ENCODE measurements around the gene KHDRBS1. TPM values are rescaled to one million over a fixed set of nuclear protein-coding genes. Genes with fewer than 3 reads are reported as not detected.

KHDRBS1 gene
- total and polyA plus RNA-seq, 9 of the 15 experiments (the other 6 are each of a cell fraction or from before 2014, with no cell fraction given) = 48.4 to 257 (median 114) TPM

DNA sequence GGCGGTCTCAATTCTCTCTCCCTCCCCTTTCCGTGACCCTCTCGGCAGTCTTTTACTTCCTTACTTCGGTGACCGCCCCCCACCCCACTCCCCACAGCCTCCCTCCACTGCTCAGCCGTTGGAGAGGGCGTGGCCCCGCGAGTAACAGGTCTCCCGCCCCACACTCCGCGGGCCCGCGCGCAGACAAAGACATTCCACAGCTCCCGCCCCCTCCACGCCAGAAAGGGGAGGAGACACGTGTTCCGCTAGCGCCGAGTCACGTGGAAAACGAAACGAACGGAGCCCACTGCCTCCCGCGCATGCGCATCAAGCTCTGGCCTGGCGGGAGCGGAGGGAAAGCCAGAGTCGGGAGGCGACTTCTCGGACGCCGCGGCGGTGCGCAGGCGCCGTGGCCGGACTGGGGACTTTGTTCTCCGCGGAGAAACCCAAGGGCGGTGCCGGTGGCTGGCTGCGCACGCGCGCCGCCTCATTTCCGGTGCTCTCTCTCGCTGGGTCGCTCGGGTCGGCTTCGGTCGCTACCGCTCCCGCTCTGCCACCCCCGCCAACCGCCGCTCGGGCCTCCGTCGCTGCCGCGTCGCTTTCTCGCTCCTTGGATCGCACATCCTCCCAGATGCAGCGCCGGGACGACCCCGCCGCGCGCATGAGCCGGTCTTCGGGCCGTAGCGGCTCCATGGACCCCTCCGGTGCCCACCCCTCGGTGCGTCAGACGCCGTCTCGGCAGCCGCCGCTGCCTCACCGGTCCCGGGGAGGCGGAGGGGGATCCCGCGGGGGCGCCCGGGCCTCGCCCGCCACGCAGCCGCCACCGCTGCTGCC, at the start of gene KHDRBS1 (continued):
- TF ChIP-seq PHF8 (IDR thresholded peaks at IDR 0.05; ENCODE audit: borderline replicate concordance, low read length) (peak; percentile 92; the same call in 1 of the 2 replicates), ETV5 (CRISPR knock-in tag; IDR thresholded peaks at IDR 0.05; ENCODE audit: low read depth) (peak; percentile 85; the same call in 1 of the 2 replicates), CCNT2 (IDR thresholded peaks at IDR 0.05; ENCODE audit: borderline replicate concordance, extremely low read depth, insufficient read length, low read depth, low read length) (peak; percentile 78), TBP (optimal IDR thresholded peaks at IDR 0.05; ENCODE audit: low read depth, low read length) (peak; percentile 73), POLR2A (conservative IDR thresholded peaks at IDR 0.05) (peak; percentile 93), LCOR (CRISPR knock-in tag; IDR thresholded peaks at IDR 0.05) (peak; percentile 83; the same call in 1 of the 2 replicates), PCBP1 (IDR thresholded peaks at IDR 0.05; ENCODE audit: low read depth, low read length, poor library complexity, severe bottlenecking) (peak; percentile 88), ZC3H11A (IDR thresholded peaks at IDR 0.05; ENCODE audit: low read depth, low read length) (no peak), POLR3A (IDR thresholded peaks at IDR 0.05; ENCODE audit: borderline replicate concordance, extremely low read depth, insufficient read depth, insufficient read length) (no peak), NFIX (CRISPR knock-in tag; IDR thresholded peaks at IDR 0.05; ENCODE audit: low read depth) (no peak), FOXJ3 (CRISPR knock-in tag; IDR thresholded peaks at IDR 0.05) (no peak), ESRRA (IDR thresholded peaks at IDR 0.05; ENCODE audit: borderline replicate concordance, low read depth) (peak; percentile 70; the same call in 1 of the 2 replicates), DMBX1 (CRISPR knock-in tag; IDR thresholded peaks at IDR 0.05; ENCODE audit: borderline replicate concordance) (peak; percentile 36; the same call in 1 of the 2 replicates), SUPT5H (IDR thresholded peaks at IDR 0.05) (peak; percentile 87), RB1 (IDR thresholded peaks at IDR 0.05; ENCODE audit: low read depth) (peak; percentile 70), RBFOX2 (IDR thresholded peaks at IDR 0.05; ENCODE audit: low read depth, low read length) (peak; percentile 95)
- TF ChIP-seq, protein P1, sequence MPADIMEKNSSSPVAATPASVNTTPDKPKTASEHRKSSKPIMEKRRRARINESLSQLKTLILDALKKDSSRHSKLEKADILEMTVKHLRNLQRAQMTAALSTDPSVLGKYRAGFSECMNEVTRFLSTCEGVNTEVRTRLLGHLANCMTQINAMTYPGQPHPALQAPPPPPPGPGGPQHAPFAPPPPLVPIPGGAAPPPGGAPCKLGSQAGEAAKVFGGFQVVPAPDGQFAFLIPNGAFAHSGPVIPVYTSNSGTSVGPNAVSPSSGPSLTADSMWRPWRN (IDR thresholded peaks at IDR 0.05; ENCODE audit: low read depth) = no peak
- TF ChIP-seq, protein P2, sequence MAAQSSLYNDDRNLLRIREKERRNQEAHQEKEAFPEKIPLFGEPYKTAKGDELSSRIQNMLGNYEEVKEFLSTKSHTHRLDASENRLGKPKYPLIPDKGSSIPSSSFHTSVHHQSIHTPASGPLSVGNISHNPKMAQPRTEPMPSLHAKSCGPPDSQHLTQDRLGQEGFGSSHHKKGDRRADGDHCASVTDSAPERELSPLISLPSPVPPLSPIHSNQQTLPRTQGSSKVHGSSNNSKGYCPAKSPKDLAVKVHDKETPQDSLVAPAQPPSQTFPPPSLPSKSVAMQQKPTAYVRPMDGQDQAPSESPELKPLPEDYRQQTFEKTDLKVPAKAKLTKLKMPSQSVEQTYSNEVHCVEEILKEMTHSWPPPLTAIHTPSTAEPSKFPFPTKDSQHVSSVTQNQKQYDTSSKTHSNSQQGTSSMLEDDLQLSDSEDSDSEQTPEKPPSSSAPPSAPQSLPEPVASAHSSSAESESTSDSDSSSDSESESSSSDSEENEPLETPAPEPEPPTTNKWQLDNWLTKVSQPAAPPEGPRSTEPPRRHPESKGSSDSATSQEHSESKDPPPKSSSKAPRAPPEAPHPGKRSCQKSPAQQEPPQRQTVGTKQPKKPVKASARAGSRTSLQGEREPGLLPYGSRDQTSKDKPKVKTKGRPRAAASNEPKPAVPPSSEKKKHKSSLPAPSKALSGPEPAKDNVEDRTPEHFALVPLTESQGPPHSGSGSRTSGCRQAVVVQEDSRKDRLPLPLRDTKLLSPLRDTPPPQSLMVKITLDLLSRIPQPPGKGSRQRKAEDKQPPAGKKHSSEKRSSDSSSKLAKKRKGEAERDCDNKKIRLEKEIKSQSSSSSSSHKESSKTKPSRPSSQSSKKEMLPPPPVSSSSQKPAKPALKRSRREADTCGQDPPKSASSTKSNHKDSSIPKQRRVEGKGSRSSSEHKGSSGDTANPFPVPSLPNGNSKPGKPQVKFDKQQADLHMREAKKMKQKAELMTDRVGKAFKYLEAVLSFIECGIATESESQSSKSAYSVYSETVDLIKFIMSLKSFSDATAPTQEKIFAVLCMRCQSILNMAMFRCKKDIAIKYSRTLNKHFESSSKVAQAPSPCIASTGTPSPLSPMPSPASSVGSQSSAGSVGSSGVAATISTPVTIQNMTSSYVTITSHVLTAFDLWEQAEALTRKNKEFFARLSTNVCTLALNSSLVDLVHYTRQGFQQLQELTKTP (IDR thresholded peaks at IDR 0.05; ENCODE audit: low read depth in 1 of 2, partially characterized antibody in 2 of 2) = peak in 1 of 2 experiments; percentile 70
- TF ChIP-seq, protein P3, sequence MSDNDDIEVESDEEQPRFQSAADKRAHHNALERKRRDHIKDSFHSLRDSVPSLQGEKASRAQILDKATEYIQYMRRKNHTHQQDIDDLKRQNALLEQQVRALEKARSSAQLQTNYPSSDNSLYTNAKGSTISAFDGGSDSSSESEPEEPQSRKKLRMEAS (CRISPR knock-in tag; IDR thresholded peaks at IDR 0.05) = peak; percentile 99
- TF ChIP-seq, protein P4, sequence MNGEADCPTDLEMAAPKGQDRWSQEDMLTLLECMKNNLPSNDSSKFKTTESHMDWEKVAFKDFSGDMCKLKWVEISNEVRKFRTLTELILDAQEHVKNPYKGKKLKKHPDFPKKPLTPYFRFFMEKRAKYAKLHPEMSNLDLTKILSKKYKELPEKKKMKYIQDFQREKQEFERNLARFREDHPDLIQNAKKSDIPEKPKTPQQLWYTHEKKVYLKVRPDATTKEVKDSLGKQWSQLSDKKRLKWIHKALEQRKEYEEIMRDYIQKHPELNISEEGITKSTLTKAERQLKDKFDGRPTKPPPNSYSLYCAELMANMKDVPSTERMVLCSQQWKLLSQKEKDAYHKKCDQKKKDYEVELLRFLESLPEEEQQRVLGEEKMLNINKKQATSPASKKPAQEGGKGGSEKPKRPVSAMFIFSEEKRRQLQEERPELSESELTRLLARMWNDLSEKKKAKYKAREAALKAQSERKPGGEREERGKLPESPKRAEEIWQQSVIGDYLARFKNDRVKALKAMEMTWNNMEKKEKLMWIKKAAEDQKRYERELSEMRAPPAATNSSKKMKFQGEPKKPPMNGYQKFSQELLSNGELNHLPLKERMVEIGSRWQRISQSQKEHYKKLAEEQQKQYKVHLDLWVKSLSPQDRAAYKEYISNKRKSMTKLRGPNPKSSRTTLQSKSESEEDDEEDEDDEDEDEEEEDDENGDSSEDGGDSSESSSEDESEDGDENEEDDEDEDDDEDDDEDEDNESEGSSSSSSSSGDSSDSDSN (IDR thresholded peaks at IDR 0.05; ENCODE audit: borderline replicate concordance in 1 of 2, low read depth in 2 of 2, low read length in 2 of 2) = 0 out of 4 replicates have a peak, but pooled peaks of 1 of the 2 experiments have one; percentile 47

Measured in K562 (cell line).